COR-L47 (cell line): ENCODE data around the gene LIM2.

Experiments
- DNase-seq: peaks from one replicate; lab custom pipeline; 2025; lab: John Stamatoyannopoulos, UW

The LIM2 gene

GRCh38 chr19:51365211-51365964 lies 22.4 kb downstream of the LIM2 start:
- DNase-seq, result no peak

DNA sequence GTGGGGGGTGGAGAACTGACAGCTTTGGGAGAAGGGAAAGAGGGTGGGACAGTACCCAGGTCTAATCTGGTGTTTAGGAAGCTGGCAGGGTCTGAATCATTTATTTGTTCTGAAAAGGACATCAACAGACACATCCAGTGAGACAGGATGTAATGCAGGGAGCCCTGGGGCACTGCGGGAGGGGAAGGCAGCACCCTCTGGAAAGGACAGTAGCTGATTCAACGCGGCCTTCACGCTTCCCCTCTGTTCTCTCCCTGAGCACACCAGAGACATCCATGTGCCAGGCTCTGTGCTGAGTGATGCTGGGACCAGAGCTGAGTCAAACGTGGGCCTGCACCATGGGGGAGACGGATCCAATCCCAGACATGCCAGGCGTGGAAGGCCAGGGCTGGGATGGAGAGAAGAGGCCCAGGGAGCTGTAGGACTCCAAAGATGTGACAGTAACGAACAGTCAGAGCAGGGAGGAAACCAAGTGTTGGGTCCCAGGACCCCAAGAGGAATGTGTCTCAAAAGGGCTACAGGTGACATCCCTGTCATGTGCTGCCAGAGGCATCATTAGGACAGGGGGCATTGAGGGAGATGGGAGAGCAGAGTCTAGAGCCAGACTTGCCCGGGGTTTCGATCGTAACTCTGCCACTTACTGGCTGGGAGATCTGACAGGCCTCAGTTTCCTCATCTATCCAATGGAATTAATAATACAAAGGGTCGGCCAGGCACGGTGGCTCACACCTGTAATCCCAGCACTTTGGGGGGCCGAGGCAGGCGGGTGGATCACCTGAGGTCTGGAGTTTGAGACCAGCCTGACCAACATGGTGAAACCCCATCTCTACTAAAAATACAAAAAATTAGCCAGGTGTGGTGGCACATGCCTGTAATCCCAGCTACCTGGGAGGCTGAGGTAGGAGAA lies 23.3 kb downstream of the LIM2 start:
- DNase-seq, result no peak

- DNase-seq, result no peak
Measured at GRCh38 chr19:51361239-51361638, 26.5 kb downstream of the LIM2 start.

GRCh38 chr19:51359294-51359693 lies 28.5 kb downstream of the LIM2 start:
- no peak for DNase-seq

DNA sequence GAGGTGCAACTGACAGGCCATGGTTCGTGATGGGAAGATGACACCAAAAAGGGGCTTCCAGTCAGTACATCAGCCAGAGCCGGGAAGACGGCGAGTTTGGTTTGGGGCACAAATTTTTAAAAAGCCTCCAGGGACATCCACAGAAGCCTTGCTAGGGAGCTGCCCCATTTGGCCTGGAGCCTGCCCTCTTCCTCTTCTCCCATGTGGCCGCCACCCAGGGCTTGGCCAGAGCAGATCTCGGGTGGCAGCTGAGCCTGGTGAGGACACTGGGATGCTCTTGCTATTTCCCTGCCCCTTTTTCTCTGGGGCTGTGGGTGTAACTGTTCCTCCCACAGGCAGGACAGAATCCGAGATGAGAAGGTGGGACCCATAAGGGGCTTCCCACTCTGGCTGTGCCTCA lies 29.8 kb downstream of the LIM2 start:
- DNase-seq, result no peak

DNA sequence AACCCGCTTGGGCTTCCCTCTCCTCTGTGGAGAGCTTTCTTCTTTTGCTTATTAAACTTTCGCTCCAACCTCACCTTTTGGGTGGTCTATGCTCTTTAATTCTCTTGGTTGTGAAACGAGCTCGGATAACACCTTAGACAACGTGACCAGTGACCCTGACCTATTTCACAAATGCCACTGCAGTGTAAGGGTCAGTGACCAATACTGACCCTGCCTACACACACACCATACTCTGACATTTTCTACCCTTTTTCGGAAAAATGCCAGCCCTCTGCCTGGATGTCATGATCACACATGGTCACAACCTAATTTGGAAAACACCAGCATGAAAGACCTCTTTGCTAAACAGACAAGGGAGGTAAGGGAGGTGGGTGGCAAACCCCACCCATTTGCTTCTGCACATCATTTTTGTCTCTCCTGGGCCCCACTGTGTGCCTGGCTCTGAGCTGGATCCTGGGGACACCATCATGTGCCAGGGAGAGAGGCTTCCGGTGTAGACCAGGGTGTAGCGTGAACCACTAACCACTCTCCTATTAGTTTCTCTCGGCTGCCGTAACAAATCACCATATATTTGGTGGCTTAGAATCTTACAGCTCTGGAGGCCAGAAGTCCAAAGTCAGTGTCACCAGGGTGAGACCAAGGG lies 31.5 kb downstream of the LIM2 start:
- DNase-seq, result no peak

- no peak for DNase-seq
Measured at GRCh38 chr19:51354742-51355148, 33.0 kb downstream of the LIM2 start.

DNA sequence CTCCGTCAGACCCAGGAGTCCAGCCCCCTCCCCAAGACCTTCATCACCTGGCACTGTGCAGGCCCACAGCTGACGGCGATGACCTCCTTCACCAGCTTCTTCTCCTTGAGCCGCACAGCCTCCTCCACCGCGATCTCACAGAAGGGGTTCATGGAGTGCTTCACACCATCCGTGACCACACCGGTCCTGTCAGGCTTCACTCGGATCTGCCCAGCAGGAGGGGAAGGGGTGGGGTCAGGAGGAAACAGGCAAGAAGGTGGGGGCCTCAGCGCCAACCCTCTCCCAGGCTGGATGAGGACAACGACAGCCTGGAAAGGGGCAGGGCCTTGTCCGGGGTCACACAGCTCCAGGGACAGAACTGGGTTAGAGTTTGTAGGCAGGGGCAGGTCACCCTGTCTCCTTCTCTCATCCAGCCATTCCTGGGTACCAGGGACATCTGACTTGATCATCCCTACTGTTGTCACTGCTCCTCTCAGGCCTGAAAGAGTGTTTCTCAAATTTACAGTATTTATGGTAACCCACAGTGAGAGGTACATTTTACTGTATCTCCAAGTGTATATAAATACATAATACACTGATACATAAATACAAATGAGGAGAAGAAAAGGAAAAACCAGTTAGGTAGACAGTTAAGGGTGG lies 33.6 kb downstream of the LIM2 start:
- no peak for DNase-seq

DNA sequence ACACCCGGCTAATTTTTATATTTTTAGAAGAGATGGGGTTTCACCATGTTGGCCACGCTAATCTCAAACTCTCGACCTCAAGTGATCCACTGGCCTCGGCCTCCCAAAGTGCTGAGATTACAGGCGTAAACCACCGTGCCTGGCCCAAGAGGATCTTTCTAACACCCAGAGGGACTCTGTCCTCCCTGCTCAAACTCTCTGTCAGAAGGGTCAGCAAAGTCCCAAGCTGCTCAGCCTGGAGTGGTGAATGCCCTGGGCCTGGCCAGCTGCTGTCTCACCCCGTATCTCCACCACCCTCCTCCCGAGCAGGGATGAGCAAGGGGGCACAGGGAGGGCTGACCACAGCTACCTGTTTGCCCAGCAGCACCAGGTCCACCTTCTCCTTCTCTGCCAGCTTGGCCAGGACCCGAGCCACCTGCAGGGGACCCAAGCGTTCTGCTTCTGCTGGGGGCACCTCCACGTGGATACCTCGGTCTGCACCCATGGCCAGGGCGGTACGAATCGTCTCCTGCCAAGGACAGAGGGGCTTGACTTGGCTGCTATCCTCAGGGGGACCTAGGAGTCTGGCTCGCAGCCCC lies 34.9 kb downstream of the LIM2 start:
- DNase-seq, result no peak

DNA sequence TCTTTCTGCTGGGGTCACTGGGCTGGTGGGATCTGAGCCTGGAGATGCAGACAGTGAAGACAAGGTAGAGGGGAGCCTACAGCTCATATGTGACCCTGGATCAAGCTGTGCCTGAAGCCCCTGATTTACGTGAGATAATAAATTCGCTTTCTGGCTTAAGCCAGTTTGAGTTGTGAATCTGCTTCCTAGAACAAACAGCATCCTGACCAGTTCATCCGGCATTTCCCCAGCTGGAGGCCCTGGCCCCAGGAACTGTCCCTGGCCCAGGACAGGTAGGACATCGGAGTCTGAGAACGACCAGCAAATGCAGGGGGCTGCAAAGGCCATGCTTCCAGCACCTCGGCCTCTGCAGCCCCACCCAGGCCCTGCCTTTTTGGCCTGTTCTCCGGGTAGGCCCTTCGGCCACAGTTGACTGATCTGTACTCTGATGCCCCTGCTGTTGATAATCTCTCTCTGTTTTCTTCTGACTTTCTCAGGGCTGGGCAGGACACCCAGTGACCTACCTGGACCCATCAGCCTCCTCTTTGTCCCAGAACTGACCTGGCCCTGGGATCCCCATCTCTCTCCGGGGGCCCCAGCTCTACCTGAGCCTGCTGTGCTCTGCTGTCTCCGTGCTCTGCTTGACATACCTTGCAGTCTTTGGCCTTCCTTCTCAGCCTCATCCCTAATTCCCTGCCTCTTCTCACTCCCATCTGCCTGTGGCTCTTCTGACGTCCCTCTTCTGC lies 36.3 kb downstream of the LIM2 start:
- no peak for DNase-seq

DNA sequence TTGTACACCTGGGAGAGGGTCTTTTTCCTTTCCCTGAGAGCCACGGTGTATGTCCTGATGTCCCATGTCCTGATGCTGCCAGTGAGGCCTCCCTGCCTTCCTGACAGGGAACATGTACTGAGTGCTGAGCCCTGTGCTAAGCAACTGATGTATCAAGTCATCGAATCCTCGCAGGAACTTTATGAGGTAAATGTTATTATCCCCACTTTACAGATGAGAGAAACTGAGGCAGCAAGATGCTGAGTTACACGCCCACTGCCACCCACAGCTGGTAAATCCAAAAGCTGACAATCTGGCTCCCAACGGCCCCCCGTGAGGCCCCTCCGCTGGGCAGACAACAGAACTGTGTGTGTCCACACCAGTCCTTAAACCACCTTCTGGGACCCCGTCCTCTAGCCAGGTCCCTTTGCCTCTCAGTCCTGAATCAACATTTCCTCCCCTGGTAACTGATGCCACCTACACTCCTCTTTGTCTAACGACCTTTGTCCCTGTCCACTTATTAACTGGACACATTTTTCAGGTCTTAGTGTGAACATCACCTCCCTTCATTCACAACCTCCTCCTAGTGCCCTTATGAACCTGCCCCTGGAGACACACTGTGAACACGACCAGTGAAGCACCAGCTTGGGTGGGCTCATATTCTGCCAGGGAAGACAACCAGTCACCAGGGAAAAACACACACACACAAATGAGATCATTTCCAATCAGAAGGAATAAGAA lies 40.4 kb downstream of the LIM2 start:
- no peak for DNase-seq

- DNase-seq, result no peak
Measured at GRCh38 chr19:51346742-51347141, 41.0 kb downstream of the LIM2 start.

- no peak for DNase-seq
Measured at GRCh38 chr19:51345076-51345620, 42.6 kb downstream of the LIM2 start.

GRCh38 chr19:51342631-51343569 lies 44.9 kb downstream of the LIM2 start:
- DNase-seq, result no peak

- DNase-seq, result no peak
Measured at GRCh38 chr19:51341976-51342580, 45.7 kb downstream of the LIM2 start, which contains the start of gene VSIG10L. Gene VSIG10L, minus strand, starts transcription at chr19:51342139. Its CDS starts 15 bp downstream, at chr19:51342124.

DNA sequence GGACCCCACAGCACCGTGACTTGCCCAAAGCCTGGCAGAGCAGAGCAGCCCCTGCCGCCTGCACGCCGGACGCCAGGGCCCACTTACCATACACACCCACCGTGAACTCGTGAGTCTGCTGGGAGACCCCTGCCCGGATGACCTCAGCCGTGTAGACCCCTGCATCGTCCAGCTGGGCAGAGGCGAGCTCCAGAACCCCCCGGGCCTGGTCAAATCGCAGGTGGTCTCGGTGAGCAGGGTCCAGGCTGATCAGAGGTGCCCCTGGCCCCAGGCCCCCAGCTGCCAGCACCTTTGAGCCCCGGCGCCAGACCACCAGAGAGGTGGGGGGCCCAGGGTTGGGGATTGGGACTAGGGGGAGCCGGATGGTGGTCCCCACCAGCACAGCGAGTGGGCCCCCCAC lies 46.7 kb downstream of the LIM2 start:
- DNase-seq, result no peak

GRCh38 chr19:51339687-51340656 lies 47.8 kb downstream of the LIM2 start:
- DNase-seq, result no peak
